GM12874 (cell line): Measurements from ENCODE around the gene KCNAB2.

Experiments
- TF ChIP-seq, protein P1 (sequence below): IDR thresholded peaks from 2 replicates; pipeline ENCODE4 v1.5.1; 2011; ENCODE audit warnings: low read depth, mild to moderate bottlenecking, control low read depth, low read length, moderate library complexity; ENCODE audit not compliant: insufficient read depth

Gene KCNAB2

GRCh38 chr1:6066680-6067079 lies 21.0 kb downstream of the KCNAB2 start:
- TF ChIP-seq, protein P1, sequence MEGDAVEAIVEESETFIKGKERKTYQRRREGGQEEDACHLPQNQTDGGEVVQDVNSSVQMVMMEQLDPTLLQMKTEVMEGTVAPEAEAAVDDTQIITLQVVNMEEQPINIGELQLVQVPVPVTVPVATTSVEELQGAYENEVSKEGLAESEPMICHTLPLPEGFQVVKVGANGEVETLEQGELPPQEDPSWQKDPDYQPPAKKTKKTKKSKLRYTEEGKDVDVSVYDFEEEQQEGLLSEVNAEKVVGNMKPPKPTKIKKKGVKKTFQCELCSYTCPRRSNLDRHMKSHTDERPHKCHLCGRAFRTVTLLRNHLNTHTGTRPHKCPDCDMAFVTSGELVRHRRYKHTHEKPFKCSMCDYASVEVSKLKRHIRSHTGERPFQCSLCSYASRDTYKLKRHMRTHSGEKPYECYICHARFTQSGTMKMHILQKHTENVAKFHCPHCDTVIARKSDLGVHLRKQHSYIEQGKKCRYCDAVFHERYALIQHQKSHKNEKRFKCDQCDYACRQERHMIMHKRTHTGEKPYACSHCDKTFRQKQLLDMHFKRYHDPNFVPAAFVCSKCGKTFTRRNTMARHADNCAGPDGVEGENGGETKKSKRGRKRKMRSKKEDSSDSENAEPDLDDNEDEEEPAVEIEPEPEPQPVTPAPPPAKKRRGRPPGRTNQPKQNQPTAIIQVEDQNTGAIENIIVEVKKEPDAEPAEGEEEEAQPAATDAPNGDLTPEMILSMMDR = no peak

GRCh38 chr1:6068073-6068472 lies 22.4 kb downstream of the KCNAB2 start:
- TF ChIP-seq, protein P1 = no peak

- TF ChIP-seq, protein P1 = no peak
Measured at GRCh38 chr1:6068932-6069331, 23.2 kb downstream of the KCNAB2 start.

DNA sequence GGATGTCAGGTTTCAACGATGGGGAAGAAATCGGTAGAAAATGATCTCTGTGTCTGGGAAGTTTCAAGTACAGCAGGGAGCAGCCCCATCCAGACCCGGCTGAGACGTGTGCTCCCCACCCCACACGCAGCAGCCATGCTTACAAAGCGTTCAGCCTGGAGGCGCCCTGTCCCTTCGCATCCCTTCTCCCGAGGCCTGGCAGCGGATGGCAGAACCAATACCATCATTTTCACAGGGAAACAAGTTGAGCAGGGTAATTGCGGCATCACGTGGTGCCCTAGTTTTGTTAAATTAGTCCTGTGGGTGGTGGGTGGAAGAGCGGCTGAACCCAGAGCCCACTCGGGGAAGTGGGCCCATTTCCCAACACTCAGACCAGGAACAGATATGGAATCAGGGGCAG lies 23.9 kb downstream of the KCNAB2 start:
- TF ChIP-seq, protein P1 = no peak

- TF ChIP-seq, protein P1 = no peak
Measured at GRCh38 chr1:6070450-6070974, 24.8 kb downstream of the KCNAB2 start.

- TF ChIP-seq, protein P1 = no peak
Measured at GRCh38 chr1:6071219-6071618, 25.5 kb downstream of the KCNAB2 start.

DNA sequence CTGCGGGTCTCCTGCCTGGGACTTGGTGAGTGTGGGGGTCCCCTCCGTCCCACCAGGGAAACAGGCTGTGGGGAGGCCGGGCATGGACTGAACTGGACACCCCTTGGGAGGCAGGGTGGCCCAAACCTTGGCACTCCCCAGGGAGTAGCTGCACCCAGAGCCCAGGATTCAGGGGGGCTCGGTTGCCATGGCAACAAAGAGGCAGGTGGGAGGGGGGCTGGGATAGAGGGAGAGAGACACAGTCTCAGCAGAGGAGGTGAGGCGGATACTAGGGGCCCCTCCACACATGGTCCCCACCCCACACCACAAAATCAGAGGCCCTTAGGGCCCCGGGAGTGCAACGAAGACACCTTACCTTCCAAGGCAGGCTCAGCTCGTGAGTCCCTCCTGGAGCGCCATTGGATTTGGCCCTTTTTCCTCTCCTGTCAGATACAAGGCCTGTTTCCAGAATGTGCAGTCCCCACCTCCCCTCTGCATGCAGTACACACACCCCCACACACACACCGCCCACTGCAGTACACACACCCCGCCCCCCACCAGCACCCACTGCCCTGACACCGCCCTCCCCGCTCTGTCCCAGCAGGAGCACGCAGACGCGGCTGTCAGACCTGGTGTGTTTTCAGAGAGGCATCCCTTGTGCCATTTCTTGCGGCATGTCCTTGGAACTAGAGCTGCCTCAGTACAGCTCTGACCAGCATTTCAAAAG lies 27.2 kb downstream of the KCNAB2 start:
- TF ChIP-seq, protein P1 = no peak
